Endothelial cell of umbilical vein (primary cell): ENCODE data around the gene TARM1. TPM values are rescaled to one million over a fixed set of nuclear protein-coding genes. Genes with fewer than 3 reads are reported as not detected.
"Not testable (repeated sequence)": the region's sequence is repeated elsewhere in the genome, so short reads cannot be mapped to it uniquely, and the experiment has no call there.

ENCODE experiments used
- BruUV-seq: library from RNA; stranded (reverse); fragments of 400-500 nt; replicated peaks from 2 replicates; lab custom pipeline; 2021; lab: Mats Ljungman, UMichigan
- CTCF ChIA-PET: fragments of 300-600, 350-600 bp; sonication (Branson Sonifier 250); formaldehyde crosslinking; loops from one replicate; lab custom pipeline; 2021; ENCODE audit warnings: antibody characterized with exemption, inconsistent platforms; lab: Charles Lee
- POLR2A ChIA-PET: fragments of 300-600, 350-600 bp; sonication (Branson Sonifier 250); formaldehyde crosslinking; loops from one replicate; lab custom pipeline; 2021; ENCODE audit warnings: antibody characterized with exemption, inconsistent platforms; lab: Charles Lee
- DNase-seq: peaks from one replicate; pipeline ENCODE4 v3.0.0-alpha.2; 2011; ENCODE audit warnings: low read depth, low spot score
- FAIRE-seq: peaks from 2 replicates; lab custom pipeline; 2011; peaks lifted over from hg19 to GRCh38; lab: Jason Lieb, UNC
- H2AFZ ChIP-seq: 2 replicates; pipeline ENCODE4 v1.6.0; 2012; ENCODE audit warnings: low read depth, low read length, control low read depth, inconsistent platforms
- H3K27ac ChIP-seq: 2 replicates; pipeline ENCODE4 v1.5.1; 2011; ENCODE audit warnings: low read depth, mild to moderate bottlenecking, control low read depth, low read length, moderate library complexity; ENCODE audit not compliant: insufficient read depth
- H3K27me3 ChIP-seq, 2 experiments: 2 replicates each; pipeline versions ENCODE4 v1.6.0 to v1.6.1; 2011; ENCODE audit warnings: low read length in 2 of 2, mixed read lengths in 1 of 2; ENCODE audit not compliant: control insufficient read depth in 2 of 2, insufficient read depth in 2 of 2
- H3K36me3 ChIP-seq, 2 experiments: 2 replicates in 1 of 2; 3 replicates in 1 of 2; pipeline ENCODE4 v1.5.1; 2011; ENCODE audit warnings: low read length in 2 of 2, mild to moderate bottlenecking in 1 of 2, moderate library complexity in 1 of 2; ENCODE audit not compliant: control insufficient read depth in 2 of 2, insufficient read depth in 2 of 2; ENCODE audit errors: extremely low read depth in 1 of 2
- H3K4me1 ChIP-seq: 3 replicates; pipeline ENCODE4 v1.5.1; 2011; ENCODE audit warnings: mild to moderate bottlenecking, low read length; ENCODE audit not compliant: control insufficient read depth, insufficient read depth; ENCODE audit errors: extremely low read depth
- H3K4me2 ChIP-seq: 2 replicates; pipeline ENCODE4 v1.6.1; 2011; ENCODE audit warnings: low read length, control low read depth, mixed read lengths; ENCODE audit not compliant: insufficient read depth
- H3K4me3 ChIP-seq, 3 experiments: fragments of 200-600 bp in 1 of 3; sonication (generic), shearing (Covaris generic) in 1 of 3; replicated peaks in 1 of 3; 2 replicates each; pipeline ENCODE4 v1.5.1; 2011 to 2016; ENCODE audit warnings: control low read depth in 3 of 3, low read length in 3 of 3, mild to moderate bottlenecking in 2 of 3, inconsistent platforms in 1 of 3, low read depth in 1 of 3, moderate library complexity in 1 of 3; ENCODE audit not compliant: insufficient read depth in 1 of 3
- H3K79me2 ChIP-seq: 2 replicates; pipeline ENCODE4 v1.6.0; 2012; ENCODE audit warnings: low read length, inconsistent platforms; ENCODE audit not compliant: control insufficient read depth, insufficient read depth
- H3K9ac ChIP-seq: replicated peaks from 2 replicates; pipeline ENCODE3; 2011; ENCODE audit warnings: low read length, control low read depth; ENCODE audit not compliant: insufficient read depth; ENCODE audit errors: extremely low read depth
- H3K9me1 ChIP-seq: replicated peaks from 3 replicates; pipeline ENCODE4 v1.6.0; 2011; ENCODE audit warnings: mild to moderate bottlenecking, low read length; ENCODE audit not compliant: control insufficient read depth, insufficient read depth; ENCODE audit errors: extremely low read depth
- H3K9me3 ChIP-seq: replicated peaks from 2 replicates; pipeline ENCODE4 v1.5.1; 2012; ENCODE audit warnings: low read length, inconsistent platforms; ENCODE audit not compliant: control insufficient read depth, insufficient read depth
- H4K20me1 ChIP-seq: replicated peaks from 2 replicates; pipeline ENCODE3; 2011; ENCODE audit warnings: mild to moderate bottlenecking, low read length; ENCODE audit not compliant: control insufficient read depth, insufficient read depth; ENCODE audit errors: extremely low read depth
- CTCF ChIP-seq, 2 donors: IDR thresholded peaks; 1 replicate in 1 of 2; 2 replicates in 1 of 2; pipeline ENCODE4 v1.5.1; 2011; ENCODE audit warnings: low read length in 2 of 2, mild to moderate bottlenecking in 2 of 2, moderate library complexity in 2 of 2, control low read depth in 1 of 2, inconsistent platforms in 1 of 2, low read depth in 1 of 2; ENCODE audit not compliant: insufficient read depth in 1 of 2; ENCODE audit errors: extremely low read depth in 1 of 2
- EZH2 ChIP-seq: IDR thresholded peaks from 2 replicates; pipeline ENCODE4 v1.6.1; 2012; ENCODE audit warnings: borderline replicate concordance, low read depth, mild to moderate bottlenecking, moderate library complexity, low read length, inconsistent platforms; ENCODE audit not compliant: severe bottlenecking
- FOS ChIP-seq: IDR thresholded peaks from 2 replicates; pipeline ENCODE4 v1.6.1; 2011; ENCODE audit warnings: mild to moderate bottlenecking, low read length, moderate library complexity, borderline replicate concordance; ENCODE audit not compliant: insufficient read depth
- GATA2 ChIP-seq: IDR thresholded peaks from 2 replicates; pipeline ENCODE4 v1.7.0; 2011; ENCODE audit warnings: low read depth, mild to moderate bottlenecking, moderate library complexity, mixed read lengths, low read length; ENCODE audit not compliant: insufficient read length, insufficient read depth
- JUN ChIP-seq: IDR thresholded peaks from 2 replicates; pipeline ENCODE4 v1.6.1; 2011; ENCODE audit warnings: borderline replicate concordance, low read depth; ENCODE audit not compliant: insufficient read length, insufficient read depth
- MAX ChIP-seq: IDR thresholded peaks from 2 replicates; pipeline ENCODE4 v1.6.1; 2011; ENCODE audit not compliant: insufficient read depth, insufficient read length
- MYC ChIP-seq: IDR thresholded peaks from one replicate; pipeline ENCODE4 v1.6.1; 2011; ENCODE audit warnings: mild to moderate bottlenecking, low read depth, low read length
- POLR2A ChIP-seq: IDR thresholded peaks from 2 replicates; pipeline ENCODE4 v1.6.1; 2012; ENCODE audit warnings: low read depth, mild to moderate bottlenecking, control low read depth, low read length
- POLR2AphosphoS5 ChIP-seq: IDR thresholded peaks from 2 replicates; pipeline ENCODE4 v1.6.1; 2012; ENCODE audit warnings: low read depth, mild to moderate bottlenecking, control low read depth, low read length, moderate library complexity; ENCODE audit not compliant: insufficient read depth
- dilution Hi-C: fragments of 300-500 bp; cut with MboI; formaldehyde crosslinking; loops from one replicate; pipeline ENCODE4 v1.15.0; 2019; ENCODE audit warnings: low sequenced_read_pairs; ENCODE audit not compliant: extremely low pct_ligation_motif_present
- intact Hi-C: fragments of 100-400 bp; cut with micrococcal nuclease; formaldehyde crosslinking; loops from one replicate; pipeline ENCODE4 v1.10.0; 2022
- polyA plus RNA-seq, 4 experiments: library from polyadenylated mRNA; depleted of rRNA in 3 of 4; stranded (reverse) in 3 of 4; unstranded in 1 of 4; fragments of >200 nt; gene quantifications; 2 replicates each; pipeline versions ENCODE4 v1.2.1 to v1.2.3, GENCODE V29; 2011 to 2012; ENCODE audit warnings: missing spikeins in 1 of 4
- total RNA-seq: library from RNA; stranded (reverse); gene quantifications from 2 replicates; pipeline ENCODE4 v1.2.3, GENCODE V29; 2021

Gene TARM1
- total and polyA plus RNA-seq, 2 donors (not counting 3 experiments of a cell fraction or from before 2014, with no cell fraction given), result not detected

- Histone ChIP-seq H3K9ac (no peak within 1 kb of the TSS), H3K36me3 (peaks cover 0 to 3% of the 10 kb centered on the region in 2 experiments), H3K4me1 (no peaks in the 10 kb centered on the region), H3K4me3 (no peak within 1 kb of the TSS), H3K9me1 (no peaks in the 10 kb centered on the region), H3K9me3 (no peaks in the 10 kb centered on the region), H3K79me2 (peaks cover 8% of the 10 kb centered on the region), H3K27ac (no peak within 1 kb of the TSS), H3K27me3 (no peaks in the 10 kb centered on the region), H3K4me2 (no peak within 1 kb of the TSS), H2AFZ (no peak within 1 kb of the TSS), H4K20me1 (no peaks in the 10 kb centered on the region)
- CTCF ChIA-PET, result interaction anchor here (1.4 to 2.4 kb wide), 2 partner anchors 70 to 292 kb away, joined by 3 to 5 read pairs; no protein-coding TSS in a partner anchor
- TF ChIP-seq FOS (no peak), POLR2A (no peak), POLR2AphosphoS5 (no peak), JUN (no peak), CTCF (IDR thresholded peaks at IDR 0.05; ENCODE audit: extremely low read depth in 1 of 2, insufficient read depth in 1 of 2, low read depth in 1 of 2, low read length in 2 of 2) (no peak), MYC (no peak), EZH2 (no peak), GATA2 (no peak), MAX (no peak)
- FAIRE-seq (no peak), DNase-seq (no peak)
- dilution Hi-C loops (no loop called here), intact Hi-C loops (no loop called here)
- BruUV-seq, result no TSS peak
- POLR2A ChIA-PET, result no interaction called here
Measured at GRCh38 chr19:54100561-54100960, 19.4 kb upstream of the TARM1 start, which contains the start of gene OSCAR. OSCAR (minus strand) TSS chr19:54100803; CDS start chr19:54100792, 11 bp downstream.

GRCh38 chr19:54099903-54100255 is 18.7 kb upstream of the TARM1 start:
- H3K4me1 ChIP-seq, FAIRE-seq, DNase-seq, H3K9ac ChIP-seq, H3K9me3 ChIP-seq, H4K20me1 ChIP-seq, dilution Hi-C loops, H3K36me3 ChIP-seq, H3K27me3 ChIP-seq, H3K4me3 ChIP-seq, H3K79me2 ChIP-seq, H3K4me2 ChIP-seq, H3K9me1 ChIP-seq, POLR2A ChIA-PET, H3K27ac ChIP-seq, H2AFZ ChIP-seq, BruUV-seq: not testable (repeated sequence)
- intact Hi-C loops, result loop anchor here (5.0 kb wide), 1 partner anchor 193 kb away; the partner anchor contains the start of gene CACNG7
- CTCF ChIA-PET, result interaction anchor here (0.6 to 2.4 kb wide), 3 partner anchors 70 to 291 kb away, joined by 3 to 5 read pairs (median 3); no protein-coding TSS in a partner anchor
